GM19193 (cell line): Measurements from ENCODE around the gene FPR2.

Source experiments
- POLR2A ChIP-seq: IDR thresholded peaks from 4 replicates; pipeline ENCODE4 v1.6.1; 2011; ENCODE audit not compliant: insufficient read depth, insufficient read length; ENCODE audit errors: extremely low read depth

Gene FPR2

DNA sequence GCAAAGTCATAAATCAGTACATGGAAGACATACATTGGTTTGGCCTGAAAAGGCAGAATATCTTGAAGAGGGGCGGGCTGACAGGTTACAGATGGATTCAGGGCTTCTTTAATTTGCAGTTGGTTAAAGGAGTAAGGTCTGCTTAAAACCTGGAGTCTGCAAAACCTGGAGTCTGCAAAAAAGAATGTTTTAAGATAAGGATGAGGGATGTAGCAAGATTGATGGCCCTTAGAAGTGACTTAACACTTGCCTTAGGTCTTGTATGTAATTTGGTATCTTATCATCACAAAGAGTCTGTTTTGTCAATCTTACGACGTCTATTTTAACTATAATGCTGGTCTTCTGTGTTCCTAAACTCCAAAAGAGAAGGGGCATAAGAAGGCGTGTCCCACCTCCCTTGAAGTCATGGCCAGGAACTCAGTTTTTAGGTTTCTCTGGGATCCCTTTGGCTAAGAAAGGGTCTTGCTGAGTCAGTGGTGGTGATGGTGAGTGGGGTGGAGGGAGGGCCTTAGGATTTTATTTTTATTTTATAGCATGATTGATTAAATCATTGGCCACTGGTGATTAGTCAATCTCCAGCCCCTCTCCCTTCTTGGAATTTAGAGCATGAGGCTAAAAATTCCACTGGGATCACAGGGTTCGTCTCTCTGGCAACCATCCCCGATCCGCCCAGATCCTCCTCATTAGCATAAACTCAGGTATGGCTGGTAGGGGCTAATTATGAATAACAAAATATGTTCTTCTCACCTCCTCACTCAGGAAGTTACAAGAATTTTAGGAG is 27.0 kb upstream of the FPR2 start:
- TF ChIP-seq POLR2A = no peak

DNA sequence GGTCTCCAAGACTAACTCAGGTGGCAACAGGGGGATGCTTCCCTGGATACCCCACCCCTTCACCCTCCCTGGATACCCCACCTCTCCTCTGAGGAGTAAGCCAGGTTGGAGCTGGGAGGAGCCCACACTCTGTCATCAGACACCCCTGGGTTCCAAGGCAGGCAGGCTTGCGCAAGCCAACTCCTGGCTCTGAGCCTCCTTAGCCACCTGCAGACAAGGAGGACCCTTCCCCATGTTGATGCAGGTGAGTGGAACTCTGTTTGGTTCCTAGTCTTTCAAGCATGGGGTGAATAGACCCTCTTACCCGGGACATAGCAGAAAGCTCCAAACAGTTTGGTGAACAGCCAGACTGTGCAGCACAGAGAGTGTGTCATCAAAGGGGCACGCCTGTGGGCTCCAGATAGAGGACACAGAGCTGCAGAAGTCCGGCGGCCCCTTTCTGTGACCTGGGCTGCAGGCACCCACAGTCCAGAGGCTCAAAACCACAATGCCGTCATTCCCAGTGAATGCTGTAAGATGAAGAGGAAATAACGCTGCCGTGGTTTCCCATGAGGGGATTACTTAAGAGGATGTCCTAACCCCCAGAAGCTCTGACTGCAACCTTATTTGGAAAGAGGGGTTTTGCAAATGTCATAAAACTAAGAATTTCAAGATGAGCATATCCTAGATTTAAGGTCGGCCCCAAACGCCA is 25.1 kb upstream of the FPR2 start:
- TF ChIP-seq POLR2A = no peak

DNA sequence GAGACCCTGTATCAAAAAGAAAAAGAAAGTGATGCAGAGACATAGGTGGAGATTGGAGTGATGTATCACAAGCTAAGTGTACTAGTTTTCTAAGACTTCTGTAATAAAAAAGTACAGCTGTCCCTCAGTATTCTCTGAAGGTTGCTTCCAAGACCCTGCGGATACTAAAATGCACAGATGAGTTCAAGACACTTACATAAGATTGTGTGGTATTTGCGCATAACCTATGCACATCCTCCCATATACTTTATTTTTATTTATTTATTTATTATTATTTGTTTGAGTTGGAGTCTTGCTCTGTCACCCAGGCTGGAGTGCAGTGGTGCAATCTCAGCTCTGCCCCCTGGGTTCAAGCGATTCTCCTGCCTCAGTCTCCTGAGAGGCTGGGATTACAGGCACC is 23.6 kb upstream of the FPR2 start:
- no peak for TF ChIP-seq POLR2A

DNA sequence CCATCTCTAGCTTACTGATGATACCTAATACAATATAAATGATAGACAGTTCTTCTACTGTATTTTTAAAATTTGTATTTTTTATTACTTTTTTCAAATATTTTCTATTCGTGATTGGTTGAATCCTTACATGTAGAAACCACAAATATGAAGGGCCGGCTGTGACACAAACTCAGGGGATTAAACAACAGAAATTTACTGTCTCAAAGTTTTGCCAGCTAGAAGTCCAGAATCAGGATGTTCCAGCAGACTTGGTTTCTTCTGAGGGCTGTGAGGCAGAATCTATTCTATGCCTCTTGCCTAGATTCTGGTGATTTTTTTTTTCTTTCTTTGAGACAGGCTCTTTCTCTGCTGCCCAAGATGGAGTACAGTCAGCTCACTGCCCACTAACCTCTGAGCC is 23.1 kb upstream of the FPR2 start:
- no peak for TF ChIP-seq POLR2A

DNA sequence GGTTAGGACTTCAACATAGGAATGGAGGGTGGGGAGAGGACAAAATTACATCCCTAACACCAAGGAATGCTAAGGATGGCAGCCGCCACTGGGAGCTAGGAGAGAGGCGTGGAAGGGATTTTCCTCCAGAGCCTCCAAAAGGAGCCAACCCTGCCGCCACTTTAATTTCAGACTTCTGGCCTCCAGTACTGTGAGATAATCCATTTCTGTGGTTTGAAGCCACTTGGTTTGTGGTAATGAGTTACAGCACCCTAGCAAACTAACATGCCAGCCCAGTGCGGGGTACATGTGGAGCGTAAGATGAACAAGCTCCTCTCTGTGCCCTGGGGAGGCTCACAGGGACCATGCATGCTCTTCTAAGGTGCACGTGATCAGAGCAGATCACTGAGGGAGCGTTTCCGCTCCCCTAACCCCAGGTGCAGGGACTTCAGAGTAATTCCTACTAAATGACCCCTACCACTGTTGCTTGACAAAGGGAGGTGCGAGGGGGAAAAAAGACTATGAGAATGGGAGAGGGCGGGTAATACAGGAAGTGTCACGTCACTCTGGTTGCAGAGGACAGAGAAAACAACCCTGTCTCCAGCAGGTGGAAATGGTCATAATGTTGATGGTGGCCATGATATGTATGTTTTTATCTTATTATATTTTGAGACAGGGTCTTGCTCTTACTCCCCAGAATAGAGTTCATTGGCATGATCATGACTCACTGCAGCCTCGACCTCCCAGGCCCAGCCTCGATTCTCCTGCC is 21.3 kb upstream of the FPR2 start:
- TF ChIP-seq POLR2A = no peak

DNA sequence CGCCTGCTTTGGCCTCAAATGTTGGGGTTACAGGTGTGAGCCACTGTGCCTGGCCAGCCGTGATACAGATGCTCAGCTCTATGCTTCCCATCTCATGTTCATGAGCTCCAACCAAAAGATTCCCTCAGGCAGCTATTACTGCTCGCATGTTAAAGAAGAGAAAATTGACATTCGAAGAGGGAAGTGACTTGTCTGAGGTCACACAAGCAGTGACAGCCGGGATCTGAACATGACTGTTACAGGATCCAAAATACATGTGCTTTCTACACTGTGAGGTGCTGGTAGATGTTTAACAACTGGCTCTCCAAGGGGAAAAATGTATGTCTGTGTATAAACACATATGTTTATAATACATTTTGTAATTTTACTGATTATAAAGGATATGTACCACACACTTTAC is 20.6 kb upstream of the FPR2 start:
- no peak for TF ChIP-seq POLR2A

DNA sequence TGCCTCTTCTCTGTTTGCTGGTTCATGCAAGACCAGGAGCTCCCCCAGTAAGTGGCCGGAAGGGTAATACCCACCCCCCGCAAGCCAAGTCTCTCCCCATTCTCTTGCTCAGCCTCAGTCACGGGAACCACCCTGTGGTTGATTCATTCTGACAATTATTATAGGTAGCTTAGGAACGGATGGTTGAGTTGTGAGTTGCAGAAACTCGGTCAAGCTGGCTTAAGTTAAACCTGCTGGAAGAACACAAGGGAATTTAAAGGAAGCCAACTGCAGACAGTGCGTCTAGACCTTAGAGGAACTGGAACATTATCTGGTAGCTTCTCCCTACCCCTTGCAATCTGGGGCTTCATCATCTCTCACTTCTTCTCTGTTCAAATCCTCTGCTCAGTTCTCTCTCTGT is 18.2 kb upstream of the FPR2 start:
- no peak for TF ChIP-seq POLR2A

DNA sequence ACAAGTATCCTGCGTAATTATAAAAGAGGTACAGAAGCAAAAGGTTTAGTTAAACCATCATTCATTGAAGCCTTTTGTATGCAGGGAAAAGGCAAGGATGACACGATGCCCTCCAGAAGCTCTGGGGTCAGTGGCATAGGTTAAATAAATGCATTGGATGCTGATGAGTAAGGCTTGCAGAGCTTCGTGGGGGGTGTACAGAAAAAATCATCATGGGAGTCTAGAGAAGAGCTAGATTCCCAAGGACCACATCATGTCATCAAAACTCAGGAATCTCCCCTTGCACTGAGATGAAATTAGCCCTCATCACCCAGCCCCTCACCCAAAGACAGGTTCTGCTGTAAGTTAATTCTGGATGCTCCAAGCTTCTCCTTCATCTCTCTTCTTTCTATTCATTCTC is 17.6 kb upstream of the FPR2 start:
- TF ChIP-seq POLR2A = no peak

DNA sequence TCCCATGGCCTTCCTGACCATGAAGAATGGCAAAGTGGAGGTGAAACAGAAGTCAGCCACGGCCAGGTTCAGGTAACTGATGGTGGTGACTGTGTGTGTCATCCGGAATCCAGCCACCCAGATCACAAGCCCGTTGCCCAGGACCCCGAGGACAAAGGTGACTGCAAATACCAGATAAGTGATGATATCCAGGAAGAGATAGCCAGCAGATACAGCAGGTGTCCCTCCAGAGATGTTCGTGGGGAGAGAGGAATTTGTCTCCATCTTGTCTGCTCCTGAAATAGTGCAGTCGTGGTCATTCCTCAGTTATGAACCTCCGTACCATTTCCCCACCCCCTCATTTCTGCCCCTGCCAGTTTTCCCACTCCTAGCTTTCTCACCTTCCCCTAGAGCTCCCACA is 14.2 kb upstream of the FPR2 start:
- TF ChIP-seq POLR2A = no peak

DNA sequence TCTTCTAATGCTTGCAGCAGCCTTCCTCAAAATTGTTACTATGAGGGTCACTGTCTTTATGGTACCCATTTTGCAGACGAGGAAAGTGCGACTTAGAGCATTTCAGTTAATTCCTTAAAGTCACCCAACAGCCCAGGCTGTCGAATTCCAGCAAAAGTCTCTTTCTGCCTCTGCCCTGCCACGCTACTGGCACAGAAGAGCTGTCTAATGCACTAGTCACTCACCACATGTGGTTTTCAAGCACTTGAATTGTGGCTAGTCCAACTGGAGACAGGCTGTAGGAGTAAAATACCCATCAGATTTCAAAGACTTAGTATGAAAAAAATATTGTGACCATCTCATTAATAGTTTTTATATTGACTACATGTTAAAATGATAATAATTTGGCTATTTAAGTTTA is 11.0 kb upstream of the FPR2 start:
- TF ChIP-seq POLR2A = no peak

DNA sequence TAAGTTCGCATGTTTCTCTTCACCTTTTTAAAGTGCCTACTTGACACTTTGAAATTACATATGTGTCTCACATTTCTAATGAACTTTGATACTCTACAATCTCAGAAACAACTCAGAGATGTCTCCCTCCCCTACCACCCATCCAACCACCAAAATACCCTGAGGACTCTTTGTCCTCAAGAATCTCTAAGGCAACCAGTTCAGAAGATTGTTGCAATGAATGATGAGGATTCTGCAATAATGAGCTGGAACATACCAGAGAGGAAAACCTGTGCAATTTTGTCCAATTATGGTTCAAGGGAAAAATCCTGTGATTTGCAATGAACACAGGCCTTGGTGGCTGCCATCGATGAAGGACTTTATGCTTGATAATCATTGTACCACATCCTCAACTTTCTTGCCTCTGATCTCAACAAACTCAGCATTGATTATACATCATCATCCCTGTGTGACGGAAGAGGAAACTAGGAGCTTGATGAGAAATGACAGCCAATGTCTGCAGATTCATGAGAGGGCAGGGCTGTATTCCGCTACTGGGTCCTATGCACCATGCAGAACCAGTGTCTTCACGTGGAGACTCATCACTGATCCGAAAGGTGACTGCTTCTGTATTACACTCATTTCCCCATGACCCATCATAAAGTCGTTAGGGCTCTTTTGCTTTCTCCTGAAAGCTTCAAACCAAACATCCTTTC is 10.4 kb upstream of the FPR2 start:
- TF ChIP-seq POLR2A = no peak

DNA sequence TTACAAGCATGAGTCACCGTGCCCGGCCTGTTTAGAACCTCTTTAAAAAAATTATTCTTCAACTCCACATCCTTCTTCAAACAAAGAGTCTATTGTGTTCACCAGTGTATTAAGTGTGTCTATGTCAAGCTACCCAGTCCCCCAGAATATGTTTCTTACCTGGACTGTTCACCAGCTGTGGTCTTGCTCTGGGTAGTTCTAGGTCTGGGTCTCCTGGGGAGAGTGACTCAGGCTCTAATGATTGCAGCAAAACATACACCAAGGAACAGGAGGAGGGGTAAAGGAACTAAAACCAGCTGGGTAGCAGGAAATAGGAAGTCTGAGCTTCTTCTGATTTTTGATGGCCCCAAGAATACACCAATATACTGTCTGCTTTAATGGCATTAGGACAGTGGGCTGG is 9.3 kb upstream of the FPR2 start, which contains the start of gene FPR1:
Gene FPR1, minus strand, starts transcription at position 224 of the 400 bp plus-strand sequence. CDS start 4,884 bp downstream, outside the sequence.
- no peak for TF ChIP-seq POLR2A

DNA sequence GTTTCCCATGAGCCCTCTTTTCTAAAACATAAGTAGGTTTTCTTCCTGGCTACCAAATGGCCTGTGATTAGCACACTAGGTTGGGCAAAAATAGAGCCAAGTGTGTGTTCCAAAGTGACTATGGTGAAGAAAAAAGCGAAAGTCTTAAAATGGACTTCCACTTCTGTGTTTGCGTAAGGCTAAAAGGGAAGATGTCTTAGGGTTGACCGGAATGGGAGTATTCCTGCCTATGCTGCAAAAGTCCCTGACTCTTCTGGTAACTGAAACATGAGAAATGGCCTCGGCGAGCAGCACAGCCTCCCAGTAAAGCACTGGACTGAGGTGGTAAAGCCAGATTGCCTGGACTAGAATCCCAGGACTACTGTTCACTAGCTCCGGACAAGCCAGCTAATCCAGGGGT is 6.9 kb upstream of the FPR2 start:
- TF ChIP-seq POLR2A = no peak

DNA sequence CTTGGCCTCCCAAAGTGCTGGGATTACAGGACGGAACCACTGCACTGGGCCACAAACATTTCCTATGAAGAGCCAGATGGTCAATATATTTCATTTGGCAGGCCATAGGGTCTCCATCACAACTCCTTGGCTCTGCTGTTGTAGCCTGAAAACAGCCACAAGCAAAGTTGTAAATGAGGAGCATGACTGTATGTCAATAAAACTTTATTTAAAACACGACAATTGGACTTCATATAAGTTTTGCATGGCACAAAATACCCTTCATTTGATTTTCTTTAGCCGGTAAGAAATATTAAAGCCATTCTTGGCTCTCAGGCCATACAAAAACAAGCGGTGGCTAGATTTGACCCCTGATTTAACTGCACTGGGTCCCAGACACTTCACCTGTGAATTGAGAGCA is 6.2 kb upstream of the FPR2 start:
- TF ChIP-seq POLR2A = no peak

DNA sequence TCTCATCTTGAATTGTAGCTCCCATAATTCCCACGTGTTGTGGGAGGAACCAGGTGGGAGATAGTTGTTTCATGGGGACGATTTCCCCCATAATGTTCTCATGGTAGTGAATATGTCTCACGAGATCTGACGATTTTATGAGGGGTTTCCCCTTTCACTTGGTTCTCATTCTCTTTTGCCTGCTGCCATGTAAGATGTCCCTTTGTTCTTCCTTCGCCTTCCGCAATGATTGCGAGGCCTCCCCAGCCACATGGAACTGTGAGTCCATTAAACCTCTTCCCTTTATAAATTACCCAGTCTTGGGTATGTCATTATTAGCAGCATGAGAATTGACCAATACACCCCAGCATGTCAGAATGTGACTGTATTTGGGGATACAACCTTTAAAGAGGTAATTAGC is 5.4 kb upstream of the FPR2 start:
- no peak for TF ChIP-seq POLR2A
